Gastrocnemius medialis (tissue), 4 donors: ENCODE results near the gene SLC39A13.

Experiments used
- POLR2A ChIP-seq, 2 donors: fragments of 450-650 bp; IDR thresholded peaks; one replicate each; pipeline ENCODE4 v1.6.1; 2017; ENCODE audit warnings: antibody characterized with exemption in 2 of 2, mild to moderate bottlenecking in 2 of 2, moderate library complexity in 2 of 2
- TF ChIP-seq, protein P1 (sequence below), 5 experiments: fragments of 450-650 bp in 3 of 5; fragments of 200-600 bp in 2 of 5; sonication (generic) in 2 of 5; IDR thresholded peaks in 4 of 5; conservative IDR thresholded peaks in 1 of 5; 1 replicate in 4 of 5; 2 replicates in 1 of 5; pipeline ENCODE4 v1.5.1; 2016 to 2019; ENCODE audit warnings: antibody characterized with exemption in 5 of 5, mild to moderate bottlenecking in 3 of 5, moderate library complexity in 3 of 5

DNA sequence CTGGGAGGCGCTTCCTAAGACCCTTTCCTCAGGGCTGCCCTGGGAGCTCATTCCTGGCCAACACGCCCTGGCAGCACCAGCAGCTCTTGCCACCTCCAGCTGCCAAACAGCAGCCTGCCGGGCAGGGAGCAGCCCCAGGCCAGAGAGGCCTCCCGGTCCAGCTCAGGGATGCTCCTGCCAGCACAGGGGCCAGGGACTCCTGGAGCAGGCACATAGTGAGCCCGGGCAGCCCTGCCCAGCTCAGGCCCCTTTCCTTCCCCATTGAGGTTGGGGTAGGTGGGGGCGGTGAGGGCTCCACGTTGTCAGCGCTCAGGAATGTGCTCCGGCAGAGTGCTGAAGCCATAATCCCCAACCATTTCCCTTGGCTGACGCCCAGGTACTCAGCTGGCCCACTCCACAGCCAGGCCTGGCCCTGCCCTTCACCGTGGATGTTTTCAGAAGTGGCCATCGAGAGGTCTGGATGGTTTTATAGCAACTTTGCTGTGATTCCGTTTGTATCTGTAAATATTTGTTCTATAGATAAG is 7.6 kb downstream of the SLC39A13 start:
- TF ChIP-seq, protein P1, sequence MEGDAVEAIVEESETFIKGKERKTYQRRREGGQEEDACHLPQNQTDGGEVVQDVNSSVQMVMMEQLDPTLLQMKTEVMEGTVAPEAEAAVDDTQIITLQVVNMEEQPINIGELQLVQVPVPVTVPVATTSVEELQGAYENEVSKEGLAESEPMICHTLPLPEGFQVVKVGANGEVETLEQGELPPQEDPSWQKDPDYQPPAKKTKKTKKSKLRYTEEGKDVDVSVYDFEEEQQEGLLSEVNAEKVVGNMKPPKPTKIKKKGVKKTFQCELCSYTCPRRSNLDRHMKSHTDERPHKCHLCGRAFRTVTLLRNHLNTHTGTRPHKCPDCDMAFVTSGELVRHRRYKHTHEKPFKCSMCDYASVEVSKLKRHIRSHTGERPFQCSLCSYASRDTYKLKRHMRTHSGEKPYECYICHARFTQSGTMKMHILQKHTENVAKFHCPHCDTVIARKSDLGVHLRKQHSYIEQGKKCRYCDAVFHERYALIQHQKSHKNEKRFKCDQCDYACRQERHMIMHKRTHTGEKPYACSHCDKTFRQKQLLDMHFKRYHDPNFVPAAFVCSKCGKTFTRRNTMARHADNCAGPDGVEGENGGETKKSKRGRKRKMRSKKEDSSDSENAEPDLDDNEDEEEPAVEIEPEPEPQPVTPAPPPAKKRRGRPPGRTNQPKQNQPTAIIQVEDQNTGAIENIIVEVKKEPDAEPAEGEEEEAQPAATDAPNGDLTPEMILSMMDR (IDR thresholded peaks at IDR 0.05 in 4 of 5, conservative IDR thresholded peaks at IDR 0.05 in 1 of 5): no peak
- no peak for TF ChIP-seq POLR2A (IDR thresholded peaks at IDR 0.05)
